ENCODE data around the gene MAP4K3.

DNA sequence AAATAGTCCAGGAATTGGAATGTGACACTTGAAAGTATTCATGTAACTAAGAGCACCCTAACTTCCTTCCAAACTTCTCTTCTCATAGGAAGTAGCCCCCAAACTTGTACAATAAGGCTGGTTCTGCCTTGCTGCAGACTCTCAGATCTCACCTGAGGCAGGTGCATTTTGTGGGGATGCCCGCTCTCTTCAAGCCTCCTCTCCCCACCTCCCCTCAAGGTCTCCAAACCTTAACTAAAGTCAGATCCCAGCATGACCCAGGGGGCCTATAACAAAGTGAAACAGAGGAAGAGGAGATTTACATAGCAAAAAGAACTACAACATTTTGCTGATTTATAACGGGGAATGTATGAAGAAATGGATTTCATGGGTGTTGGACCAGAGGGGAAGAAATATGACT lies 216.9 kb downstream of the MAP4K3 start:
- TF ChIP-seq, protein P1, sequence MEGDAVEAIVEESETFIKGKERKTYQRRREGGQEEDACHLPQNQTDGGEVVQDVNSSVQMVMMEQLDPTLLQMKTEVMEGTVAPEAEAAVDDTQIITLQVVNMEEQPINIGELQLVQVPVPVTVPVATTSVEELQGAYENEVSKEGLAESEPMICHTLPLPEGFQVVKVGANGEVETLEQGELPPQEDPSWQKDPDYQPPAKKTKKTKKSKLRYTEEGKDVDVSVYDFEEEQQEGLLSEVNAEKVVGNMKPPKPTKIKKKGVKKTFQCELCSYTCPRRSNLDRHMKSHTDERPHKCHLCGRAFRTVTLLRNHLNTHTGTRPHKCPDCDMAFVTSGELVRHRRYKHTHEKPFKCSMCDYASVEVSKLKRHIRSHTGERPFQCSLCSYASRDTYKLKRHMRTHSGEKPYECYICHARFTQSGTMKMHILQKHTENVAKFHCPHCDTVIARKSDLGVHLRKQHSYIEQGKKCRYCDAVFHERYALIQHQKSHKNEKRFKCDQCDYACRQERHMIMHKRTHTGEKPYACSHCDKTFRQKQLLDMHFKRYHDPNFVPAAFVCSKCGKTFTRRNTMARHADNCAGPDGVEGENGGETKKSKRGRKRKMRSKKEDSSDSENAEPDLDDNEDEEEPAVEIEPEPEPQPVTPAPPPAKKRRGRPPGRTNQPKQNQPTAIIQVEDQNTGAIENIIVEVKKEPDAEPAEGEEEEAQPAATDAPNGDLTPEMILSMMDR (conservative IDR thresholded peaks at IDR 0.05; ENCODE audit: low read depth, low read length) = no peak
- TF ChIP-seq EZH2 (IDR thresholded peaks at IDR 0.05; ENCODE audit: low read length, unreplicated experiment) (no peak), EZH2phosphoT487 (IDR thresholded peaks at IDR 0.05; ENCODE audit: borderline replicate concordance, low read length) (no peak)

Data from PC-3 (cell line).